NCI-H510A treated with DMSO at 0.1 percent for 48 hours (cell line): ENCODE measurements around the gene LRIG1.
"Not testable (repeated sequence)": the region's sequence is repeated elsewhere in the genome, so short reads cannot be mapped to it uniquely, and the experiment has no call there.

Source experiments
- DNase-seq: peaks from one replicate; lab custom pipeline; 2025; lab: John Stamatoyannopoulos, UW

LRIG1 gene

GRCh38 chr3:66421893-66422292 lies 78.9 kb downstream of the LRIG1 start:
- DNase-seq: not testable (repeated sequence)

GRCh38 chr3:66421144-66421543 lies 79.7 kb downstream of the LRIG1 start:
- not testable (repeated sequence) for DNase-seq

GRCh38 chr3:66419036-66419435 lies 81.8 kb downstream of the LRIG1 start:
- no peak for DNase-seq

GRCh38 chr3:66418475-66418931 lies 82.3 kb downstream of the LRIG1 start:
- DNase-seq: peak; percentile 91

- DNase-seq: peak; percentile 23
These were observed 84.1 kb downstream of the LRIG1 start for GRCh38 chr3:66416556-66417304.

- no peak for DNase-seq
These were observed 84.9 kb downstream of the LRIG1 start for GRCh38 chr3:66415867-66416428.

GRCh38 chr3:66414846-66415245 lies 86.0 kb downstream of the LRIG1 start:
- no peak for DNase-seq

- no peak for DNase-seq
These were observed 87.6 kb downstream of the LRIG1 start for GRCh38 chr3:66413151-66413751.

- DNase-seq: no peak
These were observed 88.6 kb downstream of the LRIG1 start for GRCh38 chr3:66411961-66412887.

- no peak for DNase-seq
These were observed 89.3 kb downstream of the LRIG1 start for GRCh38 chr3:66411474-66411873.

GRCh38 chr3:66410976-66411375 lies 89.8 kb downstream of the LRIG1 start:
- DNase-seq: no peak

GRCh38 chr3:66409771-66410754 lies 90.8 kb downstream of the LRIG1 start:
- DNase-seq: no peak

- DNase-seq: peak; percentile 12
These were observed 93.1 kb downstream of the LRIG1 start for GRCh38 chr3:66407611-66408218.

- DNase-seq: no peak
These were observed 93.8 kb downstream of the LRIG1 start for GRCh38 chr3:66406831-66407610.

- no peak for DNase-seq
These were observed 94.7 kb downstream of the LRIG1 start for GRCh38 chr3:66406163-66406562.

GRCh38 chr3:66405701-66406091 lies 95.1 kb downstream of the LRIG1 start:
- DNase-seq: no peak

GRCh38 chr3:66404903-66405700 lies 95.7 kb downstream of the LRIG1 start:
- DNase-seq: no peak

GRCh38 chr3:66404197-66404596 lies 96.6 kb downstream of the LRIG1 start:
- no peak for DNase-seq
